Measurements from ENCODE around the gene COMP. TPM values are rescaled to one million over a fixed set of nuclear protein-coding genes. Genes with fewer than 3 reads are reported as not detected.

Gene COMP
- total and polyA plus RNA-seq, 10 of the 15 experiments (the other 5 are each of a cell fraction or from before 2014, with no cell fraction given), result 0.17 TPM; not detected in 9

DNA sequence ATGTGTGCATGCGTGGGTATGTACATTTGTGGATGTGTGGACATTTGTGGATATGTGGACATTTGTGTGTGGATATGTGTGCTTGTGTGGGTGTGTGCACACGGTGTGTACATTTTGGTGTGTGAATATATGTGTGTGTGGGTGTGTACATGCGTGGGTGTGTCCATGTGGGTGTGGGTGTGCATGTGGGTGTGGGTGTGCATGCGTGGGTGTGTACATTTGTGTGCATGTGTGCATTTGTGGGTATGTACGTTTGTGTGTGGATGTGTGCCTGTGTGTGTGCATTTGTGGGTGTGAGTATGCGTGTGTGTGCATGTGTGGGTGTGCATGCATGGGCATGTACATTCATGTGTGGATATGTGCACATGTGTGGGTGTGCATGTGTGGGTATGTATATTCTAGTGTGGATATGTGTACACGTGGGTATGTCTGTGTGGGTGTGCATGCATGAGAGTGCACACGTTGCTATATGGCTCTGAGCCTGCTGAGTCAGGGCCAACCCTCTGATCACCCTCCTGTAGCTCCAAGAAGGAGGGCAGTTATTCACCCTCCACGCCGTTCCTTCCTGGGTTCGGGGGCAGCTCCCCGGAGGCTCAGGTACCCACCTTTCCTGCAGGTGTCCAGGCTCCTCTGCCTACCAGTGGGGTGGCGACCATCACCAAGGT is 20.3 kb downstream of the COMP start:
- no peak for DNase-seq (ENCODE audit: low read depth, low spot score)
- TF ChIP-seq IRF4 (IDR thresholded peaks at IDR 0.05; ENCODE audit: low read depth, low read length), result no peak
- Histone ChIP-seq H3K27me3 (replicated peaks in 1 of 2; ENCODE audit: control insufficient read depth in 2 of 2, insufficient read depth in 2 of 2, low read length in 1 of 2) (no peaks in the 10 kb centered on the region), H3K9ac (ENCODE audit: control insufficient read depth, insufficient read depth, low read length) (no peak overlapping the region), H2AFZ (ENCODE audit: control insufficient read depth, low read depth, low read length) (no peak overlapping the region), H3K4me2 (ENCODE audit: control insufficient read depth, insufficient read depth) (no peak overlapping the region), H3K27ac (ENCODE audit: control insufficient read depth, insufficient read depth) (no peak overlapping the region), H3K4me3 (no peak overlapping the region), H3K9me3 (replicated peaks; ENCODE audit: control insufficient read depth, insufficient read depth, low read length) (no peaks in the 10 kb centered on the region), H3K36me3 (ENCODE audit: control insufficient read depth in 2 of 2, insufficient read depth in 2 of 2, low read length in 1 of 2) (no peaks in the 10 kb centered on the region), H3K4me1 (ENCODE audit: control insufficient read depth, insufficient read depth, low read length) (no peaks in the 10 kb centered on the region), H3K79me2 (ENCODE audit: control insufficient read depth, insufficient read depth, low read length) (no peaks in the 10 kb centered on the region), H4K20me1 (ENCODE audit: control insufficient read depth, insufficient read depth) (no peaks in the 10 kb centered on the region)
- ChIA-PET POLR2A (no interaction called here), CTCF (interaction anchor here (0.7 to 3.8 kb wide), 2 partner anchors 77 to 79 kb away, joined by 4 to 29 read pairs; no protein-coding TSS in a partner anchor), RAD21 (ENCODE audit: unreplicated experiment) (interaction anchor here (0.6 to 1.8 kb wide), 2 partner anchors 76 to 153 kb away, joined by 3 to 12 read pairs; no protein-coding TSS in a partner anchor), SMC1A (ENCODE audit: uncharacterized antibody, unreplicated experiment) (interaction anchor here (1.3 kb wide), 1 partner anchor 76 kb away, joined by 6 read pairs; no protein-coding TSS in a partner anchor)
- 35% methylated on average over 13 of the region's 13 CpGs for WGBS (ENCODE audit: insufficient coverage, insufficient replicate concordance, low lambda C conversion rate, missing lambda C conversion rate)
- FAIRE-seq, result no peak
- in situ Hi-C loops (cut with MboI) (no loop called here), intact Hi-C loops (cut with micrococcal nuclease; ENCODE audit: unreplicated experiment) (loop anchor here (5.0 kb wide), 1 partner anchor 77 kb away; no protein-coding TSS in a partner anchor)
- ATAC-seq, result no peak
- no TSS peak for BruUV-seq (replicated peaks)

DNA sequence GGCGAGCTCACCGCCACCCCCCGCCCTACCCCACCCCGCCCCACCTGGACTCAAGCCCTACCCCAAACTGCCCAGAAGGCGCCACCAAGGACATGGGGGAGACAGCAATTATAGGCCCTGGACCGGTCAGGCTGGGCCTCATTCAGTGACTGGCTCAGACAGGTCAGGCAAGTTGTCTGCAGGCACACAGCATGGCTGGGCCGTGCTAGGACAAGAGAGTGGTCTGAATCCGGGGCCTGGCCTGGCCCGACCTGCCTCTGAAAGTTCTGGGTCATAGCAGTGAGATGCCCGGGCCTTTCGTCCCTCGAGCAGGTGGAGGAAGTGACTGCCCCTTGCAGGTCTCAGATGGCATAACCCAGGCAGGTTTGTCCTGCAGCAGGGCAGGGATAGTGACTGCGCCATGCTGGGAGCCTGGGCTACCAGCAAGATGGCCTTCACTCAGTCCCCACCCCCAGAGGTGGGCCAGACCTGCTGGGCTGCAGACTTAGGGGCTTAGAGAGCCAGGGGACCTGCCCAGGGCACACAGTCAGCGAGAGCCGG is 21.0 kb downstream of the COMP start:
- no peaks in the 10 kb centered on the region for H4K20me1 ChIP-seq (ENCODE audit: control insufficient read depth, insufficient read depth)
- no peak overlapping the region for H3K4me2 ChIP-seq (ENCODE audit: control insufficient read depth, insufficient read depth)
- in situ Hi-C loops (cut with MboI), result no loop called here
- no peaks in the 10 kb centered on the region for H3K79me2 ChIP-seq (ENCODE audit: control insufficient read depth, insufficient read depth, low read length)
- intact Hi-C loops (cut with micrococcal nuclease; ENCODE audit: unreplicated experiment), result loop anchor here (5.0 kb wide), 1 partner anchor 77 kb away; no protein-coding TSS in a partner anchor
- no peak overlapping the region for H3K27ac ChIP-seq (ENCODE audit: control insufficient read depth, insufficient read depth)
- no peaks in the 10 kb centered on the region for H3K9me3 ChIP-seq (replicated peaks; ENCODE audit: control insufficient read depth, insufficient read depth, low read length)
- ChIA-PET RAD21 (ENCODE audit: unreplicated experiment) (no interaction called here), SMC1A (ENCODE audit: uncharacterized antibody, unreplicated experiment) (no interaction called here), CTCF (no interaction called here), POLR2A (no interaction called here)
- DNase-seq (ENCODE audit: low read depth, low spot score) (no peak), ATAC-seq (no peak), FAIRE-seq (no peak)
- H2AFZ ChIP-seq (ENCODE audit: control insufficient read depth, low read depth, low read length), result no peak overlapping the region
- no peaks in the 10 kb centered on the region for H3K36me3 ChIP-seq (ENCODE audit: control insufficient read depth in 2 of 2, insufficient read depth in 2 of 2, low read length in 1 of 2)
- no peaks in the 10 kb centered on the region for H3K27me3 ChIP-seq (replicated peaks in 1 of 2; ENCODE audit: control insufficient read depth in 2 of 2, insufficient read depth in 2 of 2, low read length in 1 of 2)
- H3K4me1 ChIP-seq (ENCODE audit: control insufficient read depth, insufficient read depth, low read length), result peaks cover 3% of the 10 kb centered on the region
- BruUV-seq (replicated peaks), result no TSS peak
- whole genome bisulfite sequencing (ENCODE audit: insufficient coverage, insufficient replicate concordance, low lambda C conversion rate, missing lambda C conversion rate), result 60% methylated on average over 13 of the region's 15 CpGs
- H3K9ac ChIP-seq (ENCODE audit: control insufficient read depth, insufficient read depth, low read length), result no peak overlapping the region
- TF ChIP-seq RUNX3 (IDR thresholded peaks at IDR 0.05; ENCODE audit: low read length) (no peak), FOS (IDR thresholded peaks at IDR 0.05; ENCODE audit: borderline replicate concordance, extremely low read depth, insufficient read length) (no peak), POLR2A (IDR thresholded peaks at IDR 0.05; ENCODE audit: low read depth, low read length) (no peak), ESRRA (IDR thresholded peaks at IDR 0.05; ENCODE audit: low read length) (no peak), MTA3 (IDR thresholded peaks at IDR 0.05; ENCODE audit: borderline replicate concordance, low read length) (no peak), TARDBP (IDR thresholded peaks at IDR 0.05; ENCODE audit: borderline replicate concordance) (no peak), SMAD1 (IDR thresholded peaks at IDR 0.05; ENCODE audit: low read depth, partially characterized antibody) (no peak), BMI1 (IDR thresholded peaks at IDR 0.05; ENCODE audit: borderline replicate concordance) (no peak), ZNF274 (IDR thresholded peaks at IDR 0.05; ENCODE audit: insufficient read depth, insufficient read length) (no peak), RCOR1 (conservative IDR thresholded peaks at IDR 0.05; ENCODE audit: low read depth, low read length) (no peak), HCFC1 (IDR thresholded peaks at IDR 0.05; ENCODE audit: low read length) (no peak), SRF (IDR thresholded peaks at IDR 0.05; ENCODE audit: low read depth in 2 of 2, low read length in 2 of 2) (no peak), CREB1 (IDR thresholded peaks at IDR 0.05; ENCODE audit: low read depth) (no peak), RAD51 (IDR thresholded peaks at IDR 0.05) (no peak), ZNF622 (IDR thresholded peaks at IDR 0.05) (no peak), ZNF384 (IDR thresholded peaks at IDR 0.05; ENCODE audit: borderline replicate concordance, low read depth, low read length) (no peak)
- TF ChIP-seq, protein P1, sequence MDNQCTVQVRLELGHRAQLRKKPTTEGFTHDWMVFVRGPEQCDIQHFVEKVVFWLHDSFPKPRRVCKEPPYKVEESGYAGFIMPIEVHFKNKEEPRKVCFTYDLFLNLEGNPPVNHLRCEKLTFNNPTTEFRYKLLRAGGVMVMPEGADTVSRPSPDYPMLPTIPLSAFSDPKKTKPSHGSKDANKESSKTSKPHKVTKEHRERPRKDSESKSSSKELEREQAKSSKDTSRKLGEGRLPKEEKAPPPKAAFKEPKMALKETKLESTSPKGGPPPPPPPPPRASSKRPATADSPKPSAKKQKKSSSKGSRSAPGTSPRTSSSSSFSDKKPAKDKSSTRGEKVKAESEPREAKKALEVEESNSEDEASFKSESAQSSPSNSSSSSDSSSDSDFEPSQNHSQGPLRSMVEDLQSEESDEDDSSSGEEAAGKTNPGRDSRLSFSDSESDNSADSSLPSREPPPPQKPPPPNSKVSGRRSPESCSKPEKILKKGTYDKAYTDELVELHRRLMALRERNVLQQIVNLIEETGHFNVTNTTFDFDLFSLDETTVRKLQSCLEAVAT (IDR thresholded peaks at IDR 0.05), result no peak
- no peak overlapping the region for H3K4me3 ChIP-seq

Measured in GM12878 (cell line).